Measurements from ENCODE around the gene HOXA3.
A peak's percentile ranks its signal among the peaks of the same experiment; 100 is the strongest.

Gene HOXA3

DNA sequence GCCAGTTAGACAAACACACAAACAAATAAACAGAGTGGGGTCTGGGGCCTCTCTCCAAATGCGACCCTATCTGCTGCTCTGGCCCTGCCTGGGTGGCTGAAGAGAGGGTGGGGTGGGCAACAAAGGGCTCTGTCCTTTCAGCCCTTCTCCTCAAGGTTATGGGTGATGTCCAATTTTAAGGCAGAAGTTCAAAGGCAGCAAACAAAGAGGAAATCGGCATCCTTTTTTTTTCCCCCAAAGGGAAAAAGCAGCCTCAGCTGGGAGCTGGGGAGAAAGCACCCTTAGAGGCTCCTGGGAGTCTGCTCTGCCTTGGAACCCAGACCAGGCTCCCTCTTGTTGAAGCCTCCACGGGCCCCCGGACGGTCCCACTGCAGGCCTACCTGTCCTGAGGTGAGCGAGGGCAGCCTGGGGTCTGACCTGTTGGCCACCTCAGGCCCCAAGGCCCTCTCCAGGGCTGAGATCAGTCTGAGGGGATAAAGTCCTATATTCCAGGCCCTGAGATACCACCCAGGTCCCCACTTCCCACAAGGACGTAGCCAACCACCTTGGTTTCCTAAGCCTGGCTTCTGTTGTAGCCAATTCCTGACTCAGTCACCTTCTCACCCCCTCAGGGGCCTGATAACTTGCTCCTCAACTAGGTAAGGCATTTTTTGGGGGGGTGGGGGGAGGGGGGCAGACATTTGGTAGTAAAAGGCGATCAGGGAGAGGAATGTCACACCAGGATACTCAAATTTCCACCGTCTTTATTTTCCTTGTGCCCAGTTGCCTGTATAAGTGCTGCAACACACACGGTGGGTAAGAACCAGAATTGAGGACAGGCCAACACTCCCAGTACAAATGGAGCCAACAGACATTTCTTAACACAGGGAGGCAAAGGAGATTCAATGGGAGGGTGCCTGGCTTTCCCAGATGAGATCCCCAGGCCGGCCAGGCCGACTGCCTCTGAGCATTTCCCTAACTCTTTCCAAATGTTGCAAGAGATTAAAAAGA is 28.3 kb upstream of the HOXA3 start:
- Histone ChIP-seq H3K4me1 (ENCODE audit: control extremely low read depth in 1 of 4, control insufficient read depth in 4 of 4, insufficient read depth in 4 of 4, low read length in 3 of 4) (peaks cover 0 to 37% (median 33%) of the 10 kb centered on the region in 4 experiments), H3K27me3 (replicated peaks in 2 of 5; ENCODE audit: control insufficient read depth in 4 of 5, insufficient read depth in 5 of 5, low read length in 4 of 5) (peaks cover 3 to 71% (median 34%) of the 10 kb centered on the region in 5 experiments), H3K9me3 (ENCODE audit: control extremely low read depth in 1 of 5, control insufficient read depth in 4 of 5, insufficient read depth in 2 of 5, low read depth in 1 of 5, low read length in 4 of 5) (peaks cover 0 to 2% (median 0%) of the 10 kb centered on the region in 5 experiments), H3K27ac (ENCODE audit: insufficient read depth in 1 of 2, low read depth in 1 of 2, low read length in 2 of 2, poor library complexity in 1 of 2, severe bottlenecking in 2 of 2) (no peak overlapping the region), H3K4me3 (ENCODE audit: control insufficient read depth in 1 of 7, extremely low read depth in 1 of 7, insufficient read depth in 4 of 7, low read depth in 2 of 7, low read length in 6 of 7) (no peak overlapping the region), H3K36me3 (ENCODE audit: control insufficient read depth in 4 of 4, insufficient read depth in 4 of 4, low read length in 3 of 4) (no peaks in the 10 kb centered on the region)
- 94% methylated on average over 9 of the region's 12 CpGs for WGBS (ENCODE audit: insufficient coverage)
- no peak for DNase-seq
- ChIA-PET CTCF (interaction anchor here (0.8 to 11.1 kb wide), 13 partner anchors 8 to 1318 kb away, joined by 3 to 84 read pairs (median 4); no protein-coding TSS in a partner anchor), POLR2A (interaction anchor here (0.7 to 1.3 kb wide), 2 partner anchors 12 to 19 kb away, joined by 4 to 5 read pairs; no protein-coding TSS in a partner anchor)

DNA sequence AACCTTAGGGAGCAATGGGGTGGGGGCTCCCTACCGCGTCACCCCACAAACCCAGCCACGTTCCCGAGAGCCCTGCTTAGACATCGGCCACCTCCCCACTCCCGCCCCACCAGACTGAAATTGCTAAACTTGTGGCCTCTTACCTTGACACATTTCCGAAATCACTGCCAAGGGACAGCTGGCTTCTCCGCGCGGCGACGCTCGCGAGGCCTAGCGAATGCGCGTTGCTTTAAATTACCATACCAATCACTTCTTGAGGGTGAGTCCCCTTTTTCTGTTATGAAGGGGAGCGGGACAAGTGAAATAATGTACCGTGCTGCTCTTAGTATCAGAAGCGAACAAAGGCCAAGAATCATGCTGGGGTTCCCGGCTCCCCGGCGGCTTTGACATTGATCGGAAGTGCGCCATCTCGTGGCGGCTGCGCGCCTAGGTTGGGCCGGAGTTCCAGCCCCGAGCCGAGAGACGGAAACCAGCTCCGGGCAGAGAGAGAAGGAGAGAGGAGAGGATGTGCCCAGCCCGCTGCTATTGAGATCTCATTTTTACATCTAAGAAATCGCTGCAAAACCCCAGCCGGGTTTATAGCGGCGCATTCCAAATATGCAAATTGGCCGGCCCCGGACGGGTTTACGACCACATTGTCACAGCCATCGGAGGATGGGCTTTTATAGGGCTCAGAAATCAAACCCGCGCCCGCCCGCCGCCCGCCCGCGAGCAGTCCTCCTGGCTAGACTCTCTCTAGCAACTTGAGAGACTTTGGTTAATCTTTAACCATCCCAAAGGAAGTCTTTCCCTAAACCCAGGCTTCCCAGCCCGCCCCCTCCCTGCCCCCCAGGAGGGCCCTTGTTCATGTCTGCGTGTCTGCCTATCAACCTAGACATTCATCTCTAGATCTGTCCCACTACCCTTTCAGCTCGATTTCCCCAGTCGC is 27.4 kb upstream of the HOXA3 start:
- no peak overlapping the region for H3K27ac ChIP-seq (ENCODE audit: insufficient read depth in 1 of 2, low read depth in 1 of 2, low read length in 2 of 2, poor library complexity in 1 of 2, severe bottlenecking in 2 of 2)

GRCh38 chr7:27179030-27179429 is 26.6 kb upstream of the HOXA3 start:
- Histone ChIP-seq H3K4me1 (ENCODE audit: control extremely low read depth in 1 of 4, control insufficient read depth in 4 of 4, insufficient read depth in 4 of 4, low read length in 3 of 4) (peaks cover 0 to 32% (median 25%) of the 10 kb centered on the region in 4 experiments), H3K4me3 (ENCODE audit: control insufficient read depth in 1 of 7, extremely low read depth in 1 of 7, insufficient read depth in 4 of 7, low read depth in 2 of 7, low read length in 6 of 7) (no peak overlapping the region), H3K36me3 (ENCODE audit: control insufficient read depth in 4 of 4, insufficient read depth in 4 of 4, low read length in 3 of 4) (no peaks in the 10 kb centered on the region), H3K27ac (ENCODE audit: insufficient read depth in 1 of 2, low read depth in 1 of 2, low read length in 2 of 2, poor library complexity in 1 of 2, severe bottlenecking in 2 of 2) (no peak overlapping the region), H3K27me3 (replicated peaks in 2 of 5; ENCODE audit: control insufficient read depth in 4 of 5, insufficient read depth in 5 of 5, low read length in 4 of 5) (peaks cover 0 to 56% (median 21%) of the 10 kb centered on the region in 5 experiments), H3K9me3 (ENCODE audit: control extremely low read depth in 1 of 5, control insufficient read depth in 4 of 5, insufficient read depth in 2 of 5, low read depth in 1 of 5, low read length in 4 of 5) (peaks cover 0 to 2% (median 0%) of the 10 kb centered on the region in 5 experiments)
- no peak for DNase-seq
- WGBS (ENCODE audit: insufficient coverage), result 90% methylated on average over 12 of the region's 14 CpGs
- POLR2A ChIA-PET, result interaction anchor here (1.3 kb wide), 1 partner anchor 18 kb away, joined by 4 read pairs; no protein-coding TSS in a partner anchor
- CTCF ChIA-PET, result interaction anchor here (1.0 to 11.1 kb wide), 16 partner anchors 8 to 1317 kb away, joined by 3 to 84 read pairs (median 4); partner anchors contain the start of gene HOXA9

More for the DNA sequence above, 27.4 kb upstream of the HOXA3 start:
- peak overlapping the region in 6 of 7 experiments; percentile 4 to 72 (median 44) for H3K4me3 ChIP-seq (ENCODE audit: control insufficient read depth in 1 of 7, extremely low read depth in 1 of 7, insufficient read depth in 4 of 7, low read depth in 2 of 7, low read length in 6 of 7)
- DNase-seq, result peak; percentile 75 to 85 (median 81)
- peaks cover 0 to 62% (median 25%) of the 10 kb centered on the region in 5 experiments for H3K27me3 ChIP-seq (replicated peaks in 2 of 5; ENCODE audit: control insufficient read depth in 4 of 5, insufficient read depth in 5 of 5, low read length in 4 of 5)
- H3K9me3 ChIP-seq (ENCODE audit: control extremely low read depth in 1 of 5, control insufficient read depth in 4 of 5, insufficient read depth in 2 of 5, low read depth in 1 of 5, low read length in 4 of 5), result peaks cover 0 to 2% (median 0%) of the 10 kb centered on the region in 5 experiments
- WGBS (ENCODE audit: insufficient coverage), result 21% methylated on average over 54 of the region's 56 CpGs
- peaks cover 0 to 31% (median 26%) of the 10 kb centered on the region in 4 experiments for H3K4me1 ChIP-seq (ENCODE audit: control extremely low read depth in 1 of 4, control insufficient read depth in 4 of 4, insufficient read depth in 4 of 4, low read length in 3 of 4)
- no peaks in the 10 kb centered on the region for H3K36me3 ChIP-seq (ENCODE audit: control insufficient read depth in 4 of 4, insufficient read depth in 4 of 4, low read length in 3 of 4)
- ChIA-PET POLR2A (interaction anchor here (0.7 to 1.3 kb wide), 2 partner anchors 11 to 18 kb away, joined by 4 to 5 read pairs; no protein-coding TSS in a partner anchor), CTCF (interaction anchor here (1.0 to 11.1 kb wide), 15 partner anchors 9 to 1317 kb away, joined by 3 to 84 read pairs (median 5); partner anchors contain the start of gene HOXA9)

- Histone ChIP-seq H3K36me3 (ENCODE audit: control insufficient read depth in 4 of 4, insufficient read depth in 4 of 4, low read length in 3 of 4) (no peaks in the 10 kb centered on the region), H3K4me3 (ENCODE audit: control insufficient read depth in 1 of 7, extremely low read depth in 1 of 7, insufficient read depth in 4 of 7, low read depth in 2 of 7, low read length in 6 of 7) (no peak overlapping the region), H3K9me3 (ENCODE audit: control extremely low read depth in 1 of 5, control insufficient read depth in 4 of 5, insufficient read depth in 2 of 5, low read depth in 1 of 5, low read length in 4 of 5) (peaks cover 0 to 2% (median 0%) of the 10 kb centered on the region in 5 experiments), H3K27ac (ENCODE audit: insufficient read depth in 1 of 2, low read depth in 1 of 2, low read length in 2 of 2, poor library complexity in 1 of 2, severe bottlenecking in 2 of 2) (no peak overlapping the region), H3K27me3 (replicated peaks in 2 of 5; ENCODE audit: control insufficient read depth in 4 of 5, insufficient read depth in 5 of 5, low read length in 4 of 5) (peaks cover 0 to 49% (median 16%) of the 10 kb centered on the region in 5 experiments), H3K4me1 (ENCODE audit: control extremely low read depth in 1 of 4, control insufficient read depth in 4 of 4, insufficient read depth in 4 of 4, low read length in 3 of 4) (peaks cover 0 to 27% (median 18%) of the 10 kb centered on the region in 4 experiments)
- DNase-seq, result no peak
- CTCF ChIA-PET, result interaction anchor here (1.0 to 11.1 kb wide), 7 partner anchors 8 to 808 kb away, joined by 3 to 84 read pairs (median 9); partner anchors contain the start of gene HOXA9
- POLR2A ChIA-PET, result no interaction called here
- WGBS (ENCODE audit: insufficient coverage), result 97% methylated on average over 5 of the region's 6 CpGs
Measured at GRCh38 chr7:27178366-27178765, 26.0 kb upstream of the HOXA3 start.

DNA sequence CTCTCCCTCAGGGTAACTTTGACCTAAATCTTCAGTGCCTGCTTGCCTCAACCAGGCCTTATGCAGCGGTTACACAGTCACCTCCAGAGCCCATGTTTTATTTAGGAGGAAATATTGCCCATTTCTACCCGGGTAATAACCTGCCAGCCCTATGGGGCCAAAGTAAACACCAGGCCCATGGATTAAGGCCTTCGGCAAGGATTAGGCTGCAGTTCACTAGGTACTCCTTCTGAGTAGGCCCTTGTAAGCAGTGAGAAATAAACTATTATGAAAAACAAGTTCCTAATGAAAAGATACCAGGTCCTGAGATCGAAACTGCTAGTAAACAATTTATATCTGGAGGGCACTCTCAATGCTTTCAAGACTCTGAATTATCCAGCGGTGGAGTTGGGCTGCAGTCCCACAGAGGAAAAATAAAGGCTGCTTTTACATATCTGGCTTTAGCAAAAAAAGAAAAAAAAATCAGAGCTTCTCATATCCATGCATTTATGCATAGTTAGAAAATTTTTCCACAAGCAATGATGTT is 25.5 kb upstream of the HOXA3 start:
- DNase-seq, result no peak
- 100% methylated on average over 5 of the region's 5 CpGs for WGBS (ENCODE audit: insufficient coverage)
- Histone ChIP-seq H3K9me3 (ENCODE audit: control extremely low read depth in 1 of 5, control insufficient read depth in 4 of 5, insufficient read depth in 2 of 5, low read depth in 1 of 5, low read length in 4 of 5) (no peaks in the 10 kb centered on the region), H3K27me3 (replicated peaks in 2 of 5; ENCODE audit: control insufficient read depth in 4 of 5, insufficient read depth in 5 of 5, low read length in 4 of 5) (peaks cover 0 to 44% (median 12%) of the 10 kb centered on the region in 5 experiments), H3K4me3 (ENCODE audit: control insufficient read depth in 1 of 7, extremely low read depth in 1 of 7, insufficient read depth in 4 of 7, low read depth in 2 of 7, low read length in 6 of 7) (no peak overlapping the region), H3K27ac (ENCODE audit: insufficient read depth in 1 of 2, low read depth in 1 of 2, low read length in 2 of 2, poor library complexity in 1 of 2, severe bottlenecking in 2 of 2) (no peak overlapping the region), H3K36me3 (ENCODE audit: control insufficient read depth in 4 of 4, insufficient read depth in 4 of 4, low read length in 3 of 4) (no peaks in the 10 kb centered on the region), H3K4me1 (ENCODE audit: control extremely low read depth in 1 of 4, control insufficient read depth in 4 of 4, insufficient read depth in 4 of 4, low read length in 3 of 4) (peaks cover 0 to 27% (median 16%) of the 10 kb centered on the region in 4 experiments)
- ChIA-PET POLR2A (interaction anchor here (1.8 kb wide), 1 partner anchor 15 kb away, joined by 5 read pairs; no protein-coding TSS in a partner anchor), CTCF (interaction anchor here (0.7 to 11.1 kb wide), 8 partner anchors 10 to 826 kb away, joined by 3 to 84 read pairs (median 6); no protein-coding TSS in a partner anchor)

All from common myeloid progenitor, CD34-positive (primary cell).